BLaER1 treated with 17β-estradiol and CSF1 and Interleukin-3, amounts not matched to agents 10 nM and 100 nM (cell line): ENCODE results near the gene BLNK.

Experiments
- H3K27ac ChIP-seq, 11 experiments: shearing (Covaris generic); formaldehyde crosslinking; 2 replicates each; pipeline ENCODE4 v1.8.1; 2022
- H3K27me3 ChIP-seq, 11 experiments: shearing (Covaris generic); formaldehyde crosslinking; 2 replicates each; pipeline ENCODE4 v1.8.1; 2022
- H3K36me3 ChIP-seq, 11 experiments: shearing (Covaris generic); formaldehyde crosslinking; 2 replicates each; pipeline ENCODE4 v1.8.1; 2022
- H3K4me1 ChIP-seq, 10 experiments: shearing (Covaris generic); formaldehyde crosslinking; 2 replicates each; pipeline ENCODE4 v1.8.1; 2022
- H3K4me2 ChIP-seq, 11 experiments: shearing (Covaris generic); formaldehyde crosslinking; 2 replicates each; pipeline ENCODE4 v1.8.1; 2022
- H3K4me3 ChIP-seq, 10 experiments: shearing (Covaris generic); formaldehyde crosslinking; 2 replicates each; pipeline ENCODE4 v1.8.1; 2022
- H3K9ac ChIP-seq, 11 experiments: shearing (Covaris generic); formaldehyde crosslinking; 2 replicates each; pipeline ENCODE4 v1.8.1; 2022
- H3K9me3 ChIP-seq, 11 experiments: shearing (Covaris generic); formaldehyde crosslinking; replicated peaks in 1 of 11; 2 replicates each; pipeline ENCODE4 v1.8.1; 2022
- H4K20me1 ChIP-seq, 11 experiments: shearing (Covaris generic); formaldehyde crosslinking; 2 replicates each; pipeline ENCODE4 v1.8.1; 2022
- Cebpa-rat ChIP-seq, 11 experiments: shearing (Covaris generic); IDR thresholded peaks; 2 replicates each; pipeline ENCODE4 v1.8.1; 2022

BLNK gene

DNA sequence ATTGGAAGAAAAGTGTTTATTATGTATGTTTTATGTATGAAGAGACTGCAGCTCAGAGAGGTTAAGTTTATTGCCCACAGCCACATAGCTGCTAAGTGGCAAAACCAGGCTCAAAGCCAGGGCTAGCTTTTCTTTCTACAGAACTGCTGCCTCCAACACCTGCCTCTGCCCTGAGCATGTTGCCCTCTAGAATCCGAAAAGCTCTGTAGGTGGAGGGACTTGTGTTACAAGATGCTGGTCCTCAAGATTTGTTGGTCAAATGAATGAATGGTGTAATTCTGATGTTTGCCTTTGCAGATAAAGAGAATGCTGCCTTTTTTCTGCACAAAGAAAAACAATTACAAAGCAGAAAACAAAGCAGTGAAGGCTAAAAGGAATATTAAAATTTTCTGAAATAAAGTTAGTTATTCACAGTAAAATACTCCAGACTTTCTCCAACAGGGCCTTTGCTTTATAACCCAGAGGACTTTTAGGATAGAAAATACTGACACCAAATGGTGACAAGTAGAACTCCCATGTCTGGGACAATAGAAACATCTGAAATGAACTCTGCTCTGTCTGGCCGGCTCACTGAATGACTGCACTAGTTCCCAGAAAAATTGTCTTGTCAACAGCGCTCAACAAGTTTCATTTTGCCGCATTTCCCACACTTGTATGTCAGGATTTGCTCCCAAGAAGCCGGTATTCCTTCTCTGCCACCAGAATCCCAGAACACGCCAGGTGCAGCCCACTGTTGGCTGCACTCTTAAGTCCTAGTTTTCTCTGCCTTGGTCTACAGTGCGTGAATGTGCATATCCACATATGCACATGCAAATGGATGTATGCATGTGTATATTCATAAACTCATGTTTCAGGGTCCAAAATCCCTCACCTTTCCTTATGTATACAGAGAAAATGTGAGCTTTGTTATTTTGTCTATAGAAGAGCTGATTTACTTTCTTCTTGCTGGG is 21.9 kb upstream of the BLNK start:
- Histone ChIP-seq H3K4me2 (peak overlapping the region; percentile 74 to 98 (median 92)), H4K20me1 (no peaks in the 10 kb centered on the region), H3K9ac (peak overlapping the region in 6 of 11 experiments; percentile 48 to 59 (median 54); a peak in 14 of 22 replicates), H3K9me3 (no peaks in the 10 kb centered on the region), H3K4me1 (peaks cover 71 to 100% (median 96%) of the 10 kb centered on the region in 10 experiments), H3K27me3 (no peaks in the 10 kb centered on the region), H3K27ac (peak overlapping the region in 9 of 11 experiments; percentile 4 to 94 (median 68); a peak in 11 of 22 replicates), H3K4me3 (peak overlapping the region in 2 of 10 experiments; percentile 32 to 33; a peak in 4 of 20 replicates), H3K36me3 (peaks cover 0 to 6% (median 0%) of the 10 kb centered on the region in 11 experiments; a peak in 1 of 22 replicates)
- no peak for TF ChIP-seq Cebpa-rat (IDR thresholded peaks at IDR 0.05)

DNA sequence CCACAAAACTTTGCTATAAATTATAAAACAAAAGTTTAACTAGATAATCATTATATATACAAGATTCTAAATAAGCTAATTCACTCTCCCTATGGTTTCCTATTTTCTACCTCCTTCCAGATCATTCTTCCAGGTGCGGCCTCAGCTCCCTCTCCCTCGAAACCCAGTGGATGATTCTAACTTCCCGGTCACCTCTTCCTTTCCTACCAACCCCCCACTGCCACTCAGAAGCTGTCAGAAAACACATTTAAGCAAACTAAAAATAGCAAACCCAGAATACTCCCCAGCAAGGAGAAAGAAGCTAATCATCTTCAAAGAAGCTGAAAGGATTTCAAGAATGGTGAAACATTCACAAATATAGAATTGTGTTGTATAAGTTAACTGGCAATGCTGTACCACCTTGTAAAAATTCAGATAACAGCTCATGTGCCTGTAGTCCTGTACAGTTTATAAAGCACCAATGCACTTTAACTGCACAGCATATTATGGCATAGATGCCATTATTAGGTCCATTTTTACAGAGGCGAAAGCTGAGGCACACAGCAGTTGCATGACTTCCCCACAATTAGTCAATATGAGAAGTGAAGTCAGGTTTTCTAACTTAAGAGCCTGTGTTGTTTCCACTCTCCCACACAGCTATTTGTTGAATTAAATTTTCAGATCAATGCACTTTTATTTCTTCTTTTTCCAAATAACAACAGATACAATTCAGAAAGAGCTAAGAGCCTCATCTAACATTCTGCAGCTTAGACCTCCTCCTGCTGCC is 19.2 kb upstream of the BLNK start:
- no peaks in the 10 kb centered on the region for H3K36me3 ChIP-seq
- TF ChIP-seq Cebpa-rat (IDR thresholded peaks at IDR 0.05): no peak
- no peaks in the 10 kb centered on the region for H3K27me3 ChIP-seq
- peak overlapping the region in 9 of 11 experiments; percentile 9 to 53 (median 26); a peak in 12 of 22 replicates for H3K9ac ChIP-seq
- no peaks in the 10 kb centered on the region for H4K20me1 ChIP-seq
- H3K4me1 ChIP-seq: peaks cover 71 to 100% (median 96%) of the 10 kb centered on the region in 10 experiments
- peak overlapping the region in 8 of 11 experiments; percentile 24 to 86 (median 51); a peak in 16 of 22 replicates for H3K27ac ChIP-seq
- H3K9me3 ChIP-seq: no peaks in the 10 kb centered on the region
- peak overlapping the region; percentile 73 to 98 (median 85) for H3K4me2 ChIP-seq
- H3K4me3 ChIP-seq: peak overlapping the region in 1 of 10 experiments; percentile 21; a peak in 2 of 20 replicates

DNA sequence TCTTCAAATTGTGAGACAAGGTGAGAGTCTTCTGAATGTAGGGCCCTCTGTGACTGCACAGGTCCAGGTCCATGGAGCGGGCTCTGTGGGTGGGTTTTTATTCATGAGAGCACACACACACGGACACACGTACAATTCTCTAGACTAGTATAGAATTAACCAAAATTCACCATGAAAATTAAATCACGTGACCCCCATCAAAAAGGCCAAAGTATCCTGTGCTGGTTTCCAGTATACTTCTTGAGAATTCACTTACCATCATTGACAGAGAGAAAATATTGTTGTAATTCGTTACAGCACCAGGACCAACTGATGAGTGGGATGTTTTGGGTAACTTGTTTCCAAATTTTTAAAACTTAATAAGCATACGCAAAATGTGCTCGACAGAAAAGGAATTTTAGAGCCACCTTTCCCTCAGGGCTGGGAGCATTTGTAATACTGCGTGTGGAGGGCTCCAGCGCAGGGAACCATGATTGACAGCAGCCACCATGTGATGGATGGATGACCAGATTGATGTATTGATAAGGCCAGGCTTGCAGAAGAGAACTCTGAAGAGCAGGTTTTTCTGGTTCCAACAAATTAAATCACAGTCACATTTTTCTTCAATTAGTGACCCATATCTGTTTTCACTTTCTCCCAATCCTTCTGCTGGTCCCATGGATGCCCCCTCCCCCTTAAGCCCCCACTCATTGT is 18.0 kb upstream of the BLNK start:
- no peak for TF ChIP-seq Cebpa-rat (IDR thresholded peaks at IDR 0.05)
- Histone ChIP-seq H3K36me3 (no peaks in the 10 kb centered on the region), H3K4me1 (peaks cover 59 to 100% (median 91%) of the 10 kb centered on the region in 10 experiments), H4K20me1 (no peaks in the 10 kb centered on the region), H3K9me3 (no peaks in the 10 kb centered on the region), H3K4me2 (peak overlapping the region; percentile 73 to 98 (median 87); a peak in 21 of 22 replicates), H3K27ac (peak overlapping the region in 10 of 11 experiments; percentile 38 to 86 (median 78); a peak in 19 of 22 replicates), H3K4me3 (no peak overlapping the region), H3K9ac (peak overlapping the region in 5 of 11 experiments; percentile 58 to 75 (median 71); a peak in 8 of 22 replicates), H3K27me3 (no peaks in the 10 kb centered on the region)

DNA sequence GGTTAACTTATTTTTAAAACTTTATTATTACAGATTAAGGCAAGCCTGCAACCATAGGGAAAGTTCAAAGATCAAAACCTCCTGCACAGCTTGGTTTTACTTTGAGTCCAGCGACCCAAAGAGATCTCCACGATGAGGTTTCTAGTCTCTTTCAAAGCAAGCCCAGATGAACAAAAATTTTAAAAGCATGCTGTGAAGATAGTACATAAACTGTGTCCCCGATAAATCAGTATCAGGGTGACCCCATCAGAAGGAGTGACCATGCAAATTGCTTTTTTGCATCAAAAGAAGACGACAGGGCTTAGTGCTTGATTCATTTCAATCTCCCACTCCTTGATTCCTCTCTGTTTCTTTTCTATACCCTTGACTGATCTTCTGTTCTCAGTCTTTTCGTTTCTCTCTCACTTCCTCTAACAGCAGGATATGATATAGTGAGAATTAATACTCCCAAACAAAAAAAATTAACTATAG is 16.8 kb upstream of the BLNK start:
- peak overlapping the region; percentile 9 to 75 (median 69); a peak in 20 of 22 replicates for H3K9ac ChIP-seq
- peaks cover 51 to 97% (median 81%) of the 10 kb centered on the region in 10 experiments for H3K4me1 ChIP-seq
- peak overlapping the region; percentile 73 to 98 (median 90) for H3K4me2 ChIP-seq
- H3K27me3 ChIP-seq: no peaks in the 10 kb centered on the region
- peaks cover 0 to 4% (median under 1%) of the 10 kb centered on the region in 11 experiments; a peak in 9 of 22 replicates for H3K9me3 ChIP-seq
- peak overlapping the region; percentile 1 to 60 (median 48); a peak in 18 of 20 replicates for H3K4me3 ChIP-seq
- no peaks in the 10 kb centered on the region for H4K20me1 ChIP-seq
- H3K36me3 ChIP-seq: no peaks in the 10 kb centered on the region
- TF ChIP-seq Cebpa-rat (IDR thresholded peaks at IDR 0.05): no peak
- H3K27ac ChIP-seq: peak overlapping the region in 10 of 11 experiments; percentile 38 to 86 (median 78); a peak in 20 of 22 replicates

DNA sequence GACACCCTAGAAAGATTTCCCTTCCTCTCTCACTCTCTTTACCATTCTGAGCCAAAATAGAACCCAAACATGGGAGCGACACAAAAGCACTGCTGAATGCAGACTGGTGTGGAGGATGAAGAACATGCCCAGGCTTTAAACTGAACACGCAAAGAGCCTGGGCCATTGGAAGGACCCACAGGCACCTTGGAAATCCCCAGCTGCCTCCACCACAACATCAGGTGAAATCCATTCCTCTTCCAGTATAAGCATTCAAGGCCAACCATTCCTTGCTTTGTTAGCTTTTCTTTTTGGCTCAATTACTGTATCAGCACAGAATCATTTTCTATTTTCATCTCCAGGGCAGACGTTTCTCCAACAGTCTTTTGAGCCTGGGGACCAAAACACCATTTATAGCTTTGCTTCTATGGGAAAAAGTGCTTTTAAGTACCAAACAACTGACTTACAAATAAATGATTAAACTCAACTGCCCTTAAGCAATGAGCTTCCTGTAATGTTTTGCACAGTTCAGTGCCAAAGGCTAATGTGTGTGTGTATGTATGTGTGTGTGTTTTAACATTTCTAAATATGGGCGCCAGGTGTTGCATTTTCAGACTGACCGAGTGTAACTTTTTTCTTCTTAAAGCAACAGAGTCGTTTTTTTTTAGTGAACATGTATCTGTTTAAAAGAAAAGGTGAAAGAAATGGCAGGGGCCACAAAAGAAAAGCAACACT is 16.2 kb upstream of the BLNK start:
- H3K27ac ChIP-seq: peak overlapping the region in 10 of 11 experiments; percentile 38 to 86 (median 78); a peak in 19 of 22 replicates
- no peaks in the 10 kb centered on the region for H3K27me3 ChIP-seq
- H3K4me3 ChIP-seq: peak overlapping the region; percentile 1 to 60 (median 48); a peak in 18 of 20 replicates
- peak overlapping the region; percentile 73 to 98 (median 90) for H3K4me2 ChIP-seq
- peak overlapping the region; percentile 9 to 75 (median 69); a peak in 20 of 22 replicates for H3K9ac ChIP-seq
- H3K36me3 ChIP-seq: no peaks in the 10 kb centered on the region; a peak in 1 of 22 replicates
- H3K4me1 ChIP-seq: peaks cover 51 to 92% (median 75%) of the 10 kb centered on the region in 10 experiments
- no peak for TF ChIP-seq Cebpa-rat (IDR thresholded peaks at IDR 0.05)
- H4K20me1 ChIP-seq: no peaks in the 10 kb centered on the region
- peaks cover 0 to 11% (median 6%) of the 10 kb centered on the region in 11 experiments; a peak in 11 of 22 replicates for H3K9me3 ChIP-seq

DNA sequence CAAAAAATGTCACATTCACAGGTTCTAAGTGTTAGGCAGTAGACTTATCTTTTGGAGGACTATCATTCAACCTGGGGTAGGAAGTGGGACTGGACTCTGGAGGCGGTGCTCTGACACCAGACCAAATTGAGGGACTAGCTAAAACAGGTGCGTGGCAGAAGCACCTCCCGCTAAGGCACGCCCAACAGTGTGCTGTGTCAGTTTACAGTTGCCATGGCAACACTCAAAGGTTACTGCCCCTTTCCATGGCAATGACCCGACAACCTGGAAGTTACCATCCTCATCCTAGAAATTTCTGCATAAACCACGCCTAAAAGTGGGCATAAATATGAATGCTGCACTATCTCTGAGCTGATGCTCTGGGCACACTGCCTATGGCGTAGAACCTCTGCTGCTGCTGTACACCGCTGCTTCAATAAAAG is 14.0 kb upstream of the BLNK start:
- H4K20me1 ChIP-seq: no peaks in the 10 kb centered on the region
- H3K4me3 ChIP-seq: no peak overlapping the region
- peaks cover 0 to 4% (median 0%) of the 10 kb centered on the region in 11 experiments; a peak in 1 of 22 replicates for H3K36me3 ChIP-seq
- peaks cover 37 to 70% (median 55%) of the 10 kb centered on the region in 10 experiments for H3K4me1 ChIP-seq
- no peak overlapping the region for H3K9ac ChIP-seq
- H3K4me2 ChIP-seq: peak overlapping the region in 8 of 11 experiments; percentile 3 to 98 (median 94); a peak in 12 of 22 replicates
- TF ChIP-seq Cebpa-rat (IDR thresholded peaks at IDR 0.05): no peak
- no peaks in the 10 kb centered on the region for H3K27me3 ChIP-seq
- H3K27ac ChIP-seq: peak overlapping the region in 4 of 11 experiments; percentile 2 to 21 (median 16); a peak in 4 of 22 replicates
- peaks cover 0 to 26% (median 17%) of the 10 kb centered on the region in 11 experiments; a peak in 16 of 22 replicates for H3K9me3 ChIP-seq

DNA sequence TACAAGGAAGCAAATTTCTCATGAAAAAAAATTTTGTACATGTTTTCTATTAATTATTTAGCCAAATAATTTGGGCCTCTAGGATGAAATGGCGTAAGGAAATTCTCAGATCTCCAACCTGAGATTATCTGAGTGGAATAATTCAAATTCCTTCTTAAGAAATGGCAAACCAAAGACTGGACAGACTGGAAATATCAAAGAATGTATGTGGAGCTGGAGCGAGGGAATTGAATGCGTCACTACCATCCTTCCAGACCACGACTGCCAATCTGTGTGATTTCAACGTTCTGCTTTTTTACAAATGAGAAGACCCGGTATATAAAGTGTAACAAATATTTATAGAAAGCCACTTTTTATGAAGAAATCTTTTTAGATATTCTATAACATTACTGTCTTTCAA is 12.4 kb upstream of the BLNK start:
- Histone ChIP-seq H3K9ac (no peak overlapping the region), H3K4me2 (no peak overlapping the region), H3K4me3 (no peak overlapping the region), H3K36me3 (peaks cover 0 to 4% (median 0%) of the 10 kb centered on the region in 11 experiments; a peak in 1 of 22 replicates), H4K20me1 (no peaks in the 10 kb centered on the region), H3K27ac (no peak overlapping the region), H3K4me1 (peaks cover 22 to 60% (median 39%) of the 10 kb centered on the region in 10 experiments), H3K9me3 (peaks cover 0 to 26% (median 17%) of the 10 kb centered on the region in 11 experiments; a peak in 16 of 22 replicates), H3K27me3 (no peaks in the 10 kb centered on the region)
- TF ChIP-seq Cebpa-rat (IDR thresholded peaks at IDR 0.05): no peak
